M059J (cell line): Measurements from ENCODE around the gene PABPN1L. TPM values are rescaled to one million over a fixed set of nuclear protein-coding genes. Genes with fewer than 3 reads are reported as not detected.

ENCODE experiments used
- DNase-seq: peaks from one replicate; pipeline ENCODE4 v3.0.0-alpha.2; 2012; ENCODE audit warnings: low read depth
- total RNA-seq: library from RNA; depleted of rRNA; stranded (reverse); fragments of >200 nt; shearing (Covaris generic); gene quantifications from 2 replicates; pipeline ENCODE4 v1.2.3, GENCODE V29; 2014

Gene PABPN1L
- total RNA-seq, 1 experiment from 2014 or later = not detected

DNA sequence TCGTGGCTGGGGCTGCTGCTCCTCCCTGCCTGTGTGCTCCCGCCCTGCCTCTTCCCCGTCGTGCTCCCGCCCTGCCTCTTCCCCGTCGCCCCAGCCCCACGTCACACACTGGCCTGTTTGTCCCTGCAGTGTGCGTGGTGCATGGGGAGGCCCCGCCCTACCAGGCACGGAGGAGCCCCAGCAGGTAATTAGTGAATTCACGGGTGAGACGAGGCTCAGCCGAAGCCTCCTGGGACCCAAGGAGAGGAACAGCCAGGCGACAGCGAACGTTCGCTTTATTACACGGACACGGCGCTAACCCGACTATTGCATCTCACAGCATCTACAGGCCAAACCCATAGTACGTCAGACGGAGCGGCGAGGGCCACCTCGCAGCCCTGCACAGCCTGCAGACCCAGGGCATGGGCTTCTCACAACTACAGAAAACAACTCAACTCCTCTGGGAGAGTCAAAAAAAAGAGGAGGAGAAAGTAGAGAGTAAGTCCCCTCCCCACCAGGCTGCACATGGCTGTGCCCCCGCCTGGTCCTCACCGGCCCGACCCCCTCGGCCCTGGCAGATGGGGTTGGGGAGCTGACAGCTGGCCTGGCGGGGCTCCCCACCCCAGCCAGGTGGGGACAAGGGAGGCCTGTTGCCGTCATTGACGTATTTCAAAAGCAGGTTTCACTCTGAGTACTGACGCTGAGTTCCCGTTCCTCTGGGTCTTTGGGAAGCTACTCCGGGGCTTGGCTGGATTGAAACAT is 4.3 kb upstream of the PABPN1L start:
- DNase-seq = no peak

DNA sequence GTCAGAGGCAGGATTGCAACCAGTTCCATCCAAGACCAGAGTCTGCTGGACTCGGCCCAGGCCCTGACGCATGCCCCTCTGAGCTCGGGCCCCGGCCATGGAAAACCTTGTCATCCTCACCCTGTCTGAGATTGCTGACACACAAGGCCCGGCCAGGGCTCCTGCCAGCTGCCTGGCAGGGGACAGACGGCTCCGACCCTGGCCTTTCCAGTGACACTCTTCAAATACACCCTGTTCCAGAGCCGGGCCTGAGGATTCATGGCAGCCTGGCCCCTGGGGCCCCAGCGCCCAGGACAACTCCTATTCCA is 3.2 kb upstream of the PABPN1L start:
- DNase-seq = peak; percentile 34

DNA sequence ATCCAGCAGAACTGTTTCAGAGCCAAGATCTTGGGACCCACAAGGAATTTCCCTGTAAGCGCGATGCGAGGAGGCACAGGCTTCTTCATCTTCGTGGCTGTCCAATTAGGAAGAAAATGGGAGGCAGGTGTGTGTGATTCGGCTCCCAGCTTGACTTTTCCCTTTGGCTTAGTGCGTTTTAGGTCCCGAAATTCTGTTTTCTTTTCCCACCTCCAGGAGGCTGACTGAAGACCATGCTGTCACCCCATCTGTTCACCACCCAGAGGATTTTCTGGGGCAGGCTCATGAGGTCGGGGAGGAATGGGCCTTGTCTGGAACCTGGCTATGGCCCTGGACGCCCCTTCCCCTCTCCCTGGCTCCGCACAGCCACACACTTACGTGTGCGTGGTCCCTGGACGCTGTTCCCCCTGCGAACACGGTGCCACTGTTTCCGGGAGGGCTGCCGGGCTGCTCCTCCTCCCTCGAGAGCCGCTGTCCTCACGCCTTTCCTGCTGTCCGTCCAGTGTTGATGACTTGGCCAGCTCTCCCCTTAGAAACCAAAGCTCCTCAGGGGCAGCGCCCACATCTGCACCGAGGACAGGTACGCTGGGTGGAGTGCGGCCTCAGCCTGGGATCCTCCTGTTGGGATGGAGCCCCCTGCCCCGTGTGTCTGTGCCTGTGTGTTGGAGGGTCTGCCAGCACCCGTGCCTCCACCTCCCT is 2.7 kb upstream of the PABPN1L start:
- DNase-seq = no peak

DNA sequence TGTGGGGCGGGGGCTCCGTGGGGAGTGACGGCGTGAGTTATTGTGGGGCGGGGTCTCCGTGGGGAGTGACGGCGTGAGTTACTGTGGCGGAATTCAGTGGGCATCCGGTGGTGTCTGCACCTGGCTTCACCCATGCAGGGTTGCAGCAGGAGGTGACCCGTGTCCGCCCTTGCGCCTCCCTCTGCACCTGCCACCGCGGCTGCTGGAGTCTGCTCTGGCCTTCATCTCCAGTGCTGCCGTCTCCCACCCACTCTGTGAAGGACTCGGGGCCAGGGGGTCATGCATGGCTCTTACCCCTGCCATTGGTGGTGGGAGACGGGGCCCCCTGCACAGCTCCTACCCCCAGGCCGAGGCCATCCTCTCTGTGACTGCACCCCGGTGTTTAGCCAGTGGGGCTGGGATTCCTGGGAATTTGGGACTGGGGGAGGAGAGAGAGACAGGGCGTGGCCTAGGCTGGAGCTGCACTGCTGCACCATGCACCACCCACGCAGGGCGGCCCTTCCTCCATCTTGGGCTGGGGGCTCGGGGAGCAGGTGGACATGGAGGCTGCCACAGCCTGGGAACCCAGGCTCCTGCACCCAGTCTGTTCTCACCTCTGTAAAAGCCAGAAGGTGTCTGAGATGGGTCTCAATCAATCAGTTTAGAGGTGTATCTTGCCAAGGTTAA is 1.3 kb upstream of the PABPN1L start:
- no peak for DNase-seq

DNA sequence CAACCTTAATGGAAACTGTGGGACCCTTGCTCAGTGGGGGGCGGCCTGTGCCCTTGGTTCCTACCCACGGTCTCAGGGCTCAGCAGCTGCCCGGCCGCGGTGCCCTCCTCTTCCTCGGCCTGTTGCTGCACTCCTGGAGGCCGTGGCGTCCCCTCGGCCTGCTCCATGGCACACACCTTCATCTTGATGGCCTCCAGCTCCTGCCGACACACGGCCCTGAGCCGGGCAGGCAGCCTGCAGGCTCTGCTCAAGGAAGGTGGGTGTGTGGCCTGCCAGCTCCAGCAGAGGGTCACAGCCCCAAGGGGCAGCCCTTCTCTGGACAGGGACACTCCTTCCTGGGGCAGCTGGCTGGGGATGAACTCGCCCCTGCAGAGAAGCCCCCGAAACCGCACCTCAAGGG is 718 bp downstream of the PABPN1L start:
- no peak for DNase-seq

DNA sequence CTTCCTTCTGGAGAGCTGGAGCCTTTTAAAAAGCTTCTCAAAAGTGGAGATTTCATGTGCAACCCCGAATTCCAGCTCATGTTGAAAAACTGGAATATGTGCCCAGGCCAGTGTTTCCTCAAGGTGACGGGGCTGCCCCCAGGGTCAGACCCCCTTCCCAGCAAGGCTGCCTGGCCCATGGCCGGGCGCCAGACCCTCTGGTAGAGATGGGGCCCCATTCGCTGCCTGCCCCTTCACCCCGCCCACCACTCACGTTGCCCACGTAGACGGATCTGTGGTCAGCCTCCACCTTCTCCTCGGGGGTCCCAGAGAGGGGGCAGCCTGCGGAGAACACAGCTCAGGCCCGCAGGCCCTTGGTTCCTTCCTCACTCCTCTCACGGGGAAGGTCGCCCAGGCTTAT is 1.1 kb downstream of the PABPN1L start:
- no peak for DNase-seq

DNA sequence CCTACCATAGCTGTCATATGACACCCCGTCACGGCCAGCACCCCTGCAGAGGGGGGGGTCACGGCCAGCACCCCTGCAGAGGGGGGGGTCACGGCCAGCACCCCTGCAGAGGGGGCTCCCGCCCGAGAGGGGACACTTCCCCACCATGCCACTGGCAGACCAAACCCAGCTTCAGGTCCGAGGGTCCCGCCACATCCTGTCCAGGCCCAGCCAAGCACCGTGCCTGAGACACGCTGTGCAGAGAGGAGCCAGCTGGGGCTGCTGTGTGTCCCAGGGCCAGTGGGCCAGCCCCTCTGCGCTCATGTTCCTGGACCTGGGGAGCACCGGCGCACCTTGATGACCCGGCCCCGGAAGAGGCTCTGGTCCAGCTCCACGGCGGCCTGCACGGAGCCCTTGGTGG is 1.9 kb downstream of the PABPN1L start:
- no peak for DNase-seq

DNA sequence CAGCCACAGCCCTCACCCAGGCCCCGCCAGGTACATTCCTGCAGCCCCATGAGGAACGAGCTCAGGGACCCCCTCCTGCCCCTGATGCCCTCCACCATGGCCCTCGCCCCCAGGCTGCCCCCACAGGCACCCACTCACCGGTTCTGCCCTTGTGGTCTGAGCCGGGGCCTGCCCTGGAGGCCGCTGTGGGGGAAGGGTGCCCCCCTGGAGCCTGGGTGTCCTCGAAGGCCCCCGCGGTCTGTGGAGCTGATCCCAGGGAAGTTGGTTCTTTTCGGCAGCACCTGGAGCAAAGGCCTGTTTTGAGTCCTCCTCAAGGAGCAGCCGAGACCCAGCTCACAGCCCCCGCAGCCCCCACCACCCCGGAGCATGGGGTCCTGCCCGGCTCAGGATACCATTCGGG is 2.4 kb downstream of the PABPN1L start:
- no peak for DNase-seq

DNA sequence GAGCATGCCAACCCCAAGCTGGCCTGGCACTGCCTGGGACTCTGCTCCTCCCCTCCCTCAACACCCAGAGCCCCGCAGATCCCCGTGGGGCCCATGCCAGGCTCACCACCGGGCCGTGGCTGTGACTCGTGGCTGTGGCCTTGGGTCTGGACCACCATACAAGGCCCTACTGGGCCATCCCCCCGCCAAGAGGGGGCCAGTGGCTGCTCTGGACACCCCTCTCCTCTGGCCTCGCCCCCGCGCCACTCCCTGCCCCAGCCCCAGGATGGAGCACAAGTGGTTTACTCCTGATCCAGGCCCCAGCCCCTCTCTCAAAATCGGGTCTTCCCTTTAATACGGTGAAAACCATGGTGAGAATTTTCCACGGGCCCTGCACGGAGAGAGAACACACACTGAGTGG is 3.0 kb downstream of the PABPN1L start:
- no peak for DNase-seq

DNA sequence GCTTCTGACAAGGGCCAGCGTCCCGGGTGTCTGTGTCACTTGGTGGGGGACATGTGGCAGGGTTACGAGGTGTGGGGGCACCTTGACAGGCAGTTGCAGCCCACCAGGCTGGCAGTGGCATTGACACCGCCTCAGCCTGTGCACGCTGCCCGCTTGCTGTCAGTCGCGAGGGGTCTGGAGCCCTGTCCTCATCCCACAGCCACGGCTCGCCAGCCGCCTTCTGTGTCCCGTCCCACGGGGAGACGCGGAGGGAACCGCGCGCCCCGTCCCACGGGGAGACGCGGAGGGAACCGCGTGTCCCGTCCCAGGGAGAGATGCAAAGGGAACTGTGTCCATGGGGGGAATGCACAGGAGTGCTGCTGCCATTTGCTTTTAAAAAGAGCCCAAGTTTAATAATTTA is 3.5 kb downstream of the PABPN1L start:
- DNase-seq = no peak

DNA sequence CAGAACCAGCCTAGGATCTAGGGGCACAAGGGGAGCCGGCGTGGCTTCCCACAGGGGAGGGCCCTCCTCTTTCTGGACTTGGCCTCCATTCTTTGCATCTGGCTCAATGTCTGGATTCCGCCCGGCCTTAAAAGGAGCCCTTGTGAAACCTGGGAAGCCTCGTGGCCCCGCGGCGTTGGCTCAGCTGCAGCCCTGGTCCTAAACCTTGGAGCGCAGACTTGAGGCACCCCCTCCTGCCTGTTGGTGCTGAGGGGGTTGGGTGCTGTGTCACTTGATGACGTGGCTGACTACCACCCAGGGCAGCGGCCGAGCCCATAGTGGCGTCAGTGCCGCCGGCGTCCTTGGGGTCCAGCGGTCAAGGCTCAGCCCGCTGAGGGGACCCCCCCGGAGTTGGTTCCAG is 5.1 kb downstream of the PABPN1L start:
- no peak for DNase-seq

DNA sequence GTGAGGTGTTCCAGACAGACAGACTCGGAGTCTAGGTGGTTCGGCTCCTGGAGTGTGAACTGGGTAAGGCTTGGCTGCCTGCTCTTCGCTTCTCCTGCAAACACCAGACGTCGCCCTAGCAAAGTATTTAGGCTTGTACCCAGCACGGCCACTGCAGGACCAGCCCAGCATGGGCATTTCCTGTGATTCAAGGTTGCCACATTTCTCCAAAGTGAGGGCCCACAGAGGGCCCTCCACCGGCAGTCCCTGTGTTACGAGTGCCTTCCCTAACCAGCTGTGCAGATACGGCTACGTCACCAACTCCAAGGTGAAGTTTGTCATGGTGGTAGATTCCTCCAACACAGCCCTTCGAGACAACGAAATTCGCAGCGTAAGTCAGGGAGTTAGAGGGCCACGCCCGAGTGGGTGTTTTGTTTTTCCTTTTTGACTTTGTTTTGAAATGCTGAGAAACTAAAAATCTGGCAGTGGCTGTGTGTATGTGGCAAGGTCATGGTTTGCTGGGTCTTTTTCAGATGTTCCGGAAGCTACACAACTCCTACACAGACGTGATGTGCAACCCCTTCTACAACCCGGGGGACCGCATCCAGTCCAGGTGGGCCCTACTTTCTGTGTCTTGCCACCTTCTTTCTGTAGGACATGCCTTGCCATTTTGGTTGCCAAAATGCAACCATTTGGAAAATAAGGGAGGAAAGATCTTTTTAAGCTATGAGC is 6.9 kb downstream of the PABPN1L start:
- no peak for DNase-seq

DNA sequence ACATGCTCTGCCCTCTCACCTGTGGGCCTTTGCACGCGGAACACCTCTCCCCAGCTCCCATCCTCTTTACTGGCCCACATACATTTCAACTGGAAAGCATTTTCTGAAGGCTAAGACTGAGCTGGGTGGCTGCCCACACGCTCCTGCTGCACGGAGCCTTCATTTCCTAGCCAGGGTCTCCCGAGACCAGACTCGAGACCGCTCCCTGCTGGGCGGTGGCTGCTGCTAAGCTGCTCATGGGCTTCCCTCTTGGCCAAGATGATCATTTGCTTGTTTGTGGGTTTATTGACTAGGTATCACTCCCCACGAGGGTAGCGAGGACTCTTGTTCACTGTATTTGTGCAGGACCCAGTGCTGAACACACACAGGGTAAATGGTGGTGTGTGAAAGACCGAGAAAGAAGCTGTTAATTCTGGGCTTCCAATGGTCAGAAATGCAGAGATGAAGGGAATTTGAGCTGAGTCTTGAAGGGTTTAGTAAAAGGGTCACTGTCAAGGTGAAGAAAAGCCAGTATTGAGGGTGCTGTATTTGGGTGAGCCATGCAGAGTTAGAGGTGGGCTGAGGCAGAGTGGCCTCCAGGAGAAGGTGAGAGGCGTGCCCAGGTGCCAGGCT is 8.6 kb downstream of the PABPN1L start:
- DNase-seq = peak; percentile 62

DNA sequence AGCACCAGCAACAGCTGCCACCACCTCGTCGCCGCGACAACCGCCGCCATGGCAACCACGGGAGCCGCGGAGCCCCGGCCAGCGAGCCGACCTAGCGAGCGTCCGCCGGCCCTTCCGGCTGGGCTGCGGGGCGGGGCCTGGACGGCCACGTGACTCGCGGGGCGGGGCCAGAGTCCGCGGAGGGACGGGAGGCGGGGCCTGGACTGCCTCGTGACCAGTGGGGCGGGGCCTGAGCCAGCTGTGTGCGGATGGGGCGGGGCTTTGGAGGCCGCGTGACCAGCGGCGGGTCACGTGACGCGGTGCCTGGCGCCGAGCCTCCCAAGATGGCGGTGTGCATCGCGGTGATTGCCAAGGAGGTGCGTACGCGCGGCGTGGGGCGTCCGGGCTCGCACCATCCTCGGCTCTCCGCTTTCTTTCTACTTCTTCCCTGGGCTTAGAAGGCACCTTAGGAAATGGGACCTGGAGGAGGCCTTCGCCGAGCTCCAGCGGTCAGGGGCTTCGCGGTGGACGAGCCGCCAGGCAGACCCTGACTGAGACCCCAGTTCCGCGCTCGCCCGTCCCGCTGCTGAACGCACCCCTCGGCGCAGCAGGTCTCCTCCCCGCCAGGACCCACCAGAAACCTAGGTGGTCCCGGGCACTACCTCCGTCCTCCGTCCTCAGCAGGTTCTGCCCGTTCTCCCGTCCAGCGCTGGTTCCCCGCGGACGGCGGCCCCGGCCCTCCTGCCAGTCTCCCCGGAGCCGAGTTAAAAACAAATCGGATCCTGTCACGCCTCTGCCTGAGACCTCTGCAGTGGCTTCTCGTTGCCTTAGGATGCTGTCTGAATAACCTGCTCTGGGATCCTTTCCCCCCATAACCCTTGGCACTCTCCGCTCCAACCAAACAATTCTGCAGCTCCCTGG is 9.4 kb downstream of the PABPN1L start, which contains the start of the genes GALNS and TRAPPC2L:
Gene GALNS, minus strand, starts transcription at position 120 of the 900 bp plus-strand sequence. Its CDS starts 70 bp downstream, at position 50.
Gene TRAPPC2L, plus strand, starts transcription at position 300 of the 900 bp plus-strand sequence. Its CDS starts 24 bp downstream, at position 324.
- DNase-seq = peak; percentile 89

DNA sequence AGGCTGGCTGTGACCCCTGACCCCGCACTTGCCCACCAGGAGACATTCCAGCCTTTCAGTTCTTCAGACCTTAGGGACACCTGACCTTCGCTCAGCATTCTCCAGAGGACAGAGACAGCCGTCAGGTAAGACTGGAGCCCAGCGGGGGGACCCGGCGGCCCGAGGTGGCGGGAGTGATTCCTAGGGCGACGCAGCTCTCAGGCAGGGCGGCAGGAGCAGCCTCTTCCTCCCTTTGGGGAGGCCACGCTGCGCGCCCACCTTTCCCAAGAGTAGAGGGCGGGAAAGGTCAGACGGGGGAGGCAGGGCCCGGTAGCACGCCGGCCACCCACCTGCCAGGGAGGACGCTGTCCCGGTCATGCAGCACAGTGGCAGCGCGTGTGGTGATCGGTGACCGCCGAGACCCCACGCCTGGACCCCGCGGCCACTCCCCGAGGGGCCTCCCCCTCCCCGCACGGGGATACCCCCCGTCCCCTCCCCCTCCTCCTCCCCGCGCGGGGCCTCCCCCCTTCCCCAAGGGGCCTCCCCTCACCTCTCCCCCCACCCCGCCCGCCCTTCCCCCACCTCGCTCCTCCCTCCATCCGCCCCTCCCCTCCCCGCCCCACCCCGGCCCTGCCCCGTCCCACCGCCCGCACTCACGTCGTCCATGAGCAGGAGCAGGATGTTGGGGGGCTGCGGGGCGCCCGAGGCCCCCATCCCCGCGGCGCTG is 10.2 kb downstream of the PABPN1L start:
- no peak for DNase-seq

DNA sequence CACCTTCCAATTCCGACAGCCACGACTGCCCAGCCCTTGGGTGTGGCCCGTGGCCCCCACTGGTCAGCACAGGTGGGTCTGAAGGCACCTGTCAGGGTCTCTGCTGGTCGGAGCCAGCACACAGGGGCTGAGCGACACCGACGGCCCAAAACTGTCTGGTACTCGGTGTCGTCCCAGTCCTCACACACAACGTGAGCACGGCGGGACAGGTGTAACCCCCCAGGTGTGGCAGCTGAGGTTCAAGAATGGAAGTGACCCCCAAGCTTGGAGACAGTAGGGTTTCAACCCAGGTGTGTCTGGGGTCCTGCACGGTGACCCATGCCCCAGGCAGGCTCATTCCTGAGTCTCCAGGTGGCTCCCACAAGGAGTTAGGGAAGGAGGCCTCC is 10.7 kb downstream of the PABPN1L start:
- no peak for DNase-seq

DNA sequence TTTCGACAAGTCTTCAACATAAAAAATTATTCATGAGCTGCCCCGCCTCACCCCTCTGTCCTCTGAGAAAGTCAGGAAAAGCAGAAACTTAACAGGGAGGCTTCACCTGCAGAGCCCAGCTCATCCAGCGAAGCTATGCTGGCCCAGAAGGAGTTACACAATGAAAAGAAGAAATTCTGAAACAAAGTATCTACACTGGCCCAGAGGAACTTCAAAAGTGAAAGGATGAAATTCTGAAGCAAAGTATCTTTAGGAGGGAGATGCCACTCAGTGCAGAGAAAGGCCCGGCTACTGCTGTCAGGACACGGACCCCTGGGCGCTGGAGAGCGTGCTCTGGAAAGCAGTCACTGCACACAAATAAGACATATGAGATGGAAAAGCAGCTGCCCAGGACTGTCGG is 11.3 kb downstream of the PABPN1L start:
- DNase-seq = no peak

DNA sequence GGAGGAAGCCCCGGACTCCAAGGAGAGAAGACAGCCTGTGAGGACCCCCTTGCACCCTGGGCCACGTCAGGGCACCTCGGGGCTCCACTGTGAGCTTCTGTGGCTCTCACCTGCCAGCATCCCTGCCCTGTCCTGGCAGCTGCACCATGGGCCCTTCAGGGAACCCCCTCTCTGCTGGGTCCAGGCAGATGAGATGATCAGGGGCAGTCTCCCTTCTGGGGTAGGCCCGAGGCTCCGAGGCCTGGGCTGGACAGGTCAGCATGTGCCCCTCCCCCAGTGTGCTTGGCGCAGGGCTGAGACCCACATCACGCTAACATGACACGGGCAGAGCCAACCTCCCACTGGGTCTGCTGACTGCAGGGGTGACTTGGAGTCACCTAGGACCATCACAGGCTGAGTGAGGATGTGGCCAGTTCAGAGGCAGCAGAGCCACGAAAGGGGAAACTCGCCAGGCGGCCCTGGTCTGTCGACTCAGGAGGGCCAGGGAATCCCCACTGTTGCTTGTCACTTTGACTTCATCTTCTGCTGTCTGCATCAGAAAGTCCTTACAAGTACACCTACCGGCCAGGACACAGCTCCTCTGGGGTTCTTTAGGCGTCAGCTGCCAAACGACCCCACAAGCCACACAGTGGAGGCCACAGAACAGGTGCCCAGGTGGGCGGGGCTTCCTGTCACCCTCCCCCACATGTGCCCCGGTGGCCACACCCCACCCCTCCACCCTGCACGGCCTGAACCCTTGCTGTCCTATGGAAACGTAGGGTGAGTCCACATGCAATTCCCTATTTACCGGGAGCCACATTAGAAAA is 12.0 kb downstream of the PABPN1L start:
- no peak for DNase-seq

DNA sequence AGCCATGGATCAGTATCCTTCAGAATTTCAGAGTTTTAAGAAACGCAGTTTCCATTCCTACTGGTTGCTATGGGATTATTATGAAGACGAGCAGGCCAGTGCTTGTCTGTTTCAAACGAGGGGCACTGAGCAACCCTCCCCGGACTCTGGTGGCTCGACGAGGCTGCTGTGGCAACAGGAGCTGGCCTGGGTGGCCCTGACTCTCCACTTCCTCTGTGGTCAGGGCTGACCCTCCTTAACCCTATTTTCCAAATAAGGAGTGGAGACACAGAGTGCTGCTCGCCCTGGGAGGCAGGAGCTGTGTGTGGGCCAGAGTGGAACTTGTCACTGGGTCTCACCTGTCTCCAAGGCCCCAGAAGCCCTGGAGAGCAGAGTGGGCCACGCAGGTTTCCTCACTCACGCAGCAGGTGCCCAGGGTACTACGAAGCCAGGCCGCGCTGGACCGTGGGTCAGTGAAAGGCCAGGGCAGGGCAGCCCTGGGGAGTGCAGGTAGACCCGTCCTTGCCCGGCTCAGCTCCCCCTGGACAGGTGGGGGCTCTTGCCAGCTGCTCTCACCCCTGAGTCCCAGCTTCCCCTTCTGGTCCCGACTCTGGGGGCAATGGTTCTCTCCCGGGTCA is 13.0 kb downstream of the PABPN1L start:
- DNase-seq = no peak
